ENCODE results near the gene ANKS4B.
"Not testable (repeated sequence)": the region's sequence is repeated elsewhere in the genome, so short reads cannot be mapped to it uniquely, and the experiment has no call there.

Gene ANKS4B

DNA sequence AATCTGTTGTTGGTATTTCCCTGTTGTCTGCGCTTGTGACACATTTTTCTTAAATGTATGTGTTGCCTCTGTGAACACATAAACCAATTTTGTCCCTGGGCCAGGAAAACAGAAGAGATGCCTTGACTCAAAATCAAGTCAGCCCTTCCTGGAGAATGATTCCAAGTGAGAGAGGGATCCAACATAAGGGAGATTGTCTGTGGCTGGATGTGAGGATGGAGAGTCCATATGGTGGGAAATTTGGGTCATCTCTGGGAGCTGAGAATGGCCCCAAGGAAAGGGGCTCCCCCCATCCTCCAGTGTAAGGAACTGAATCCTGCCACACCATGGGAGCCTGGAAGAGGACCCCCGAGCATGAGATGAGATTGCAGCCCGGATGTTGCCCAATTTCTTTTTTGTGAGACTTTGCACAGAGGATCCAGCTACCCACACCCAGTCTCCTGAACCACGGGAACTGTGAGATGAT is 31.1 kb downstream of the ANKS4B start:
- DNase-seq, result no peak

DNA sequence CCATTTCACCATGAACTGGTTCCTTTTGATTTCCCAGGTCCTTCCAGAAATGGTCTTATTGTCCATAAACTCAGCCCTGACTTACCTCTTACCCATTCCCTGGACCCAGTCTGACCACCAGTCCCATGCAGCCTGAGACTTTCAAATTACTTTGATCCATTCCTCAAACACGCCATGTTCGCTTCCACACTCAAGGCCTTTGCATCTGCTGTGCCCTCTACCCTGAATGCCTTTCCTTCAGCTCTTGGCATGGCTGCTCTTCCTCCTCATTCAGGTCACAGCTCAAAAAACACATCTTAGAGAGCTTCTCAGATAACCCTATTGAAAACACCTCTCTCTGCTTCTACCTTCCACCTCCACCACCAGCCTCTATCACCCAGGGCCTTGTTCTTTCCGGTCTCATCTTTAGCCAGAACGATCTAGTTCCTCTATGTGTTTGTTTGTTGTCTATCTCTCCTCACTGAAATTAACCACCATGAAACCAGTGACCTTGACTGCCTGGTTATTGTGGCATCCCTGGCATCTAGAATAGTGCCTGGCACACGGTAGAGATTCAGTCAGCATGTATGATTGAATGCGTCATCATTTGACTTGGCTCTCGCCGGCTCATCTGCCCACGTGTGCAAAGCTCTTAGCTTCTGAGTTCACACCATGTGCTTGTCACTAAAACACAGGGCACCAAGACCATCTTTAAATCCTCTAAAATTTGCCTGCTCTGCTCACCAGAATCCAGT is 31.8 kb downstream of the ANKS4B start:
- no peak for DNase-seq

DNA sequence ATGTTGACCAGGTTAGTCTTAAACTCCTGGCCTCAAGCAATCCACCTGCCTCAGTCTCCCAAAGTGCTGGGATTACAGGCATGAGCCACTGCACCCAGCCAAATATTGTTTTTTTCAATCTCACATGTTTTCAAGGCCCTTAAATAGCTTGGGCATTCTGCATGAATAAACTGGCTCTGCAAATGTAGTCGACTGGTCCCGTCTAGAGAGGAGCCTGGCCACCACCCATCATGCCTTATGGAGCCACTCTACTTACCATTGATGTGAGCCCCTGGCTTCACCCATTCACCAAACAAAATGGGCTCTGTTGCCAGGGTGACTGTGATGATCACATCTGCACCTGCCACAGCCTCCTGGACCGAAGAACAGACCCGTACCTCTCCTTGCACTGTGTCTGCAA is 33.8 kb downstream of the ANKS4B start:
- no peak for DNase-seq

DNA sequence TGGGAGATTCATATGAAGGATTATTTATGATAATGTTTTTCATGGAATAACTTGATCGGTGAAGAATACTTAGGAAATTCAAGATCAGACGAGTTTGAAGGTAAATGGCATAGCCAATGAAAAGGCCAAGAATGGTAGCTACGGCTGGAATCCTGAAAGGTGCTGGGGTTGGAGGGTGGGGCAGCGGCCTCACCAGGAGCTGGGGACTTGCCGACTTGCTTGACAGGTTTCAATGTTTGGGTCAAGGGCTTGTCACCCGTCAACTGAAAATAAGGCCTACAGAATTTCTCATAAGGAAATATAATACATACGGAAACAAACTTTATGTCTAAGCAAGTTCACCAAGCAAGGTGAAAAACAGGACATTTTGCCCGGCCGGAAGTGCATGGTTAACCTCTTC is 34.7 kb downstream of the ANKS4B start:
- no peak for DNase-seq

DNA sequence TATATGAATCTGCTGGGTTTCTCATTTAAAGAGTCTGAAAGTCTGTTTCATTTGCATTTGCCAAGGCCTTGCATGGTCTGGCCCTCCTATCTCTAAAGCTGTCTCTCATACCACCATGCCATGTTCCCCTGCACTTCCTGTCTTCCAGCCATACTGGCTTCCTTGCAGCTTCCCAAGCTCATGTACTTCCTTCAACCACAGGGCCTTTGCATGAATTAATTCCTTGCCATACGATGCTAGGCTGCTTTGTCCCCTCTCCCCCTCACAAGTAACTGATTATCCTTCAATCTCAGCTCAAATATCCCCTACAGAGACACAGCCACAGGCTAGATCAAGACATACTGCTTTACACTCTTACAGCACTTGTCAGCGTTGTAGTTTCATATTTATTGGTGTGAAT is 38.8 kb downstream of the ANKS4B start:
- DNase-seq, result no peak

DNA sequence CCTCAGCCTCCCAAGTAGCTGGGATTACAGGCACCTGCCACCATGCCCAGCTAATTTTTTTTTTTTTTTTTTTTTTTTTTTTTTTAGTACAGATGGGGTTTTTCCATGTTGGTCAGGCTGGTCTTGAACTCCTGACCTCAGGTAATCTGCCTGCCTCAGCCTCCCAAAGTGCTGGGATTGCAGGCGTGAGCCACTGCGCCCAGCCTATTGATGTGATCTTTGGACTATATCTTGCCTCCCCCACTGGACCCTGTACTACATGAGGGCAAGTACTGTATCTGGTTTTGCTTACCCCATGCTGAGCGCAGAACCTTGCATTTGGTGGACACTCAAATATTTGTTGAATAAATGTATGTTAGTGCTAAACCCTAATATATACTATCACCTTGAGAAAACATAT is 39.3 kb downstream of the ANKS4B start:
- not testable (repeated sequence) for DNase-seq

DNA sequence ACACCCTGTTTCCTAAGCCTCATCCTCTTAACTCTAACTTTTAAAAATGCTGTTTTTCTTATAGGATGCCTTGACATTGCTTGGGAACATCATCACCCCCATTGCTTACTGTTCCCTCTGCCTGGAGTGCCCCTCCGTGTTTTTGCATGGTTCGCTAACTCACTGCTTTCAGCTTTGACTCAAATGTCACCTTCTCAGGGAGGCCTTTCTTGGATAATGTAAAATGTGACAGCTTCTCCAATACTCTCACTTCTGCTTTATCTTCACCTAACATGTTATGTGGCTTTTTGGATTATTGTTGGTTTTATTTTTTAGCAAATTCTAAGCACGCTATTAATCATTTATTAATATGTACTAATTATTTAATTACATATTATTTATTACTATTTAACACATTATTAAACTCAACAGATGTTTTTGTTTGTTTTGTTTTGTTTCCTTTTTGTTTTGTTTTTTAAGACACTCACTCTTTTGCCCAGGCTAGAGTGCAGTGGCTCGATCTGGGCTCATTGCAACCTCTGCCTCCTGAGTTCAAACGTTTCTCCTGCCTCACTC is 40.8 kb downstream of the ANKS4B start:
- DNase-seq, result no peak

DNA sequence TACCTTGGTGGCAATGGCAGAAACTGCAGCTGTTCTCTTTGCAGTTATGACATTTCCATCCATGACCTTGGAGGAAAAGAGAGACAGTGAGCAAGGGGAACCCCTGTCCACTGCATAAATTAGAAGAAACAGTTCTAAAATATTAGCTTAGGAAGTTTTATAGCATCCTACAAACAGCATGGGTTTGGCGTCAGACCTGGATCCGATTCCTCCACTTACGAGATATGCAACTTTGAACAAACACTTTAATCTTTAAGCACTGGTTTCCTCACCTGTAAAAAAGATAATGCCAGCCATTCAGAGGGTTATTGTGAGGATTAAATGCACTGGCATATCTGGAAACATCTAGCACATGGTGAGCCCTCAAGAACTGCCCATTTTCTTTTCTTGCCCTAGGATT is 42.0 kb downstream of the ANKS4B start:
- DNase-seq, result no peak

DNA sequence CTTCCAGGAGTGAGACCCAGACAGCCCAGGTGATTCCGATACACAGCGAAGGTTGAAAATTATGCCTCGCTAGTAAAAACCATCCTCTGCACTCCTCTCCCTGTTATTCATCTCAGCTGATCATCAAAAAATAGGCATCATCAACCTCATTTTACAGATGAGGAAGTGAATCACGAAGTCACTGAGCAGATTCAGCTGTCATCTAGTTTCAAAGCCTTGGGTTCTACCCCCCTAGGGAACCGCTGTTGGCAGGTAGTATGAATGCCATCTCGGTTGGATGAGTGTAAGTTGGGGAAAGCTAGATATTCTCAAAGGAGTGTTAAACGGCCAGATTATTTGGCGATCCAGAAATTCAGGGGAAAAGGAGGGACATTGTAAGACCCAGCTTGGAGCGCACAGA is 42.6 kb downstream of the ANKS4B start:
- no peak for DNase-seq

DNA sequence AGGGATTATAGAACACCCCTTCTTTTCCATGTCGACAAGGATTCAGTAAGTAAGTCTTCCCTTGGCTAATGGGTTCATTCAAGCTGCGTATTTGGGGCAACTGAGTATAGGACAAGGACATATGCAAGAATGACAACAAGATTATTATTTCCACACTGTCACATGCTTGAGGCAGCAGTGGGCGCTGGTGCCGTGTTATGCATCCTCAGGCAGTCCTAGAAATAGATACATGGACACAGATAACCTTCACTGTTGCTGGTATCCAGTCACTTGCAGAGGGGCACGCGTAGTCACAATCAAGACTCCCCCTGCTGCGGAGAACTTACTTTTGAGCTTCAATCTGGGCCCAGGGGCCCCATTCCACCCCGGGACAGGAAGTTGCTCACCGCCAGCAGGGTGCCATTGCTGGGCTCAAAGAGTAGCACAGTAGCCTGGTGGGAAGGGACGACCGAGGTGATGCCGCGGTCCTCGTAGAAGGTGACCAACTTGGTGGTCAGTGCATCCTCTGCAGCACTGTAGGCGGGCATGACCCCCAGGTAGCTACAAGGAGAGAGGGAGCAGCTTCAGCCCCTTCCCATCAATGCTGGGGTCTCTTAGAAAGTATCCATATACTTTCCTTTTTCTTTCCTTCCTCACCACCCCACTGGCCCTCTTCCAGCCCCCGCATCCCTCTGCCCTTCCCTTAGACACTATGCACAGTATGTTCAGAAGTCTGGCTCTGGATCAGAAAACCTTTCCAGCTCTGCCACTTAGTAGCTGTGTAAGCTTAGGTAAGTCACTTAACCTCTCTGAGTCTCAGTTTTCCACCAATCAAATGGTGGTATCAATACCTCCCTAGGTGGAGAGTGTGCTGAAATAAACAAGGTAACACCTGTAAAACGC is 43.8 kb downstream of the ANKS4B start:
- no peak for DNase-seq

DNA sequence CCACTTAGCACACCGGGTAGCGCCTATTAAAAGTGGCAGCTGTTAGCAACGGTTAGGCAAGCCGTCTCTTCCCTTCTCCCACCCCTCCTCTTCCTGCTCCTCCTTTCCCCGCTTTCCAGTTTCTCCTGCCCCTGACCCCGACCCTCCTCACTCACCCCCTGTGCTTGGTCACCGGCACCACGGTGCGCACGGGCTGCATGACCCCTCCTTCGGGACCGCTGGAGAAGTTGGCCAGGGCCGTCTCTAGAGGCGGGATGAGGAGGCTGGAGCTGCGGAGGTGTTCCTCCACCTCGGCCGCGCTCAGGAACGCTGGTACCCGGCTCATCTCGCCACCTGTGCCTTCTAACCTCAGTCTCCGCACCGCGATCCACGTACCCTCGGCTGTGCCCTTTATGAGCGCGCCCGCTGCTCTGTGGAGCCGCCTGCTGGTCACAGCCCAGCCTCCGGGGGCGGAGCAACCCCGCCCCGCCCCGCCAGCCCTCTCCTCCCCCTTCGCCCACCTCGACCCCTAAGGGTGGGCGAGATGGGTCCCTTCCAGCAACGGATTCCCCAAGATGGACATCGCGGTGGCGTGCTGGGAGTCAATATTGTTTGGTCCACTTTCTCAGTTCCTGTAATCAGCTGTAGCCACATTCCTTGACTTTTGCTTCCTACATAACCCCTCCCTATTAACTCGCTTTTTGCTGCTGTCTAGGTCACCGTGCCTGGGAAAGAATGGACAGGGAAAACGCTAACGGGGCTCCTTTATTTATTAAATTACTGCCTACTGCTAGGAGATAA is 44.6 kb downstream of the ANKS4B start, which contains the start of gene CRYM:
Gene CRYM, minus strand, starts transcription at position 364 of the 780 bp plus-strand sequence. Its CDS starts 39 bp downstream, at position 325.
- DNase-seq, result peak; percentile 25

DNA sequence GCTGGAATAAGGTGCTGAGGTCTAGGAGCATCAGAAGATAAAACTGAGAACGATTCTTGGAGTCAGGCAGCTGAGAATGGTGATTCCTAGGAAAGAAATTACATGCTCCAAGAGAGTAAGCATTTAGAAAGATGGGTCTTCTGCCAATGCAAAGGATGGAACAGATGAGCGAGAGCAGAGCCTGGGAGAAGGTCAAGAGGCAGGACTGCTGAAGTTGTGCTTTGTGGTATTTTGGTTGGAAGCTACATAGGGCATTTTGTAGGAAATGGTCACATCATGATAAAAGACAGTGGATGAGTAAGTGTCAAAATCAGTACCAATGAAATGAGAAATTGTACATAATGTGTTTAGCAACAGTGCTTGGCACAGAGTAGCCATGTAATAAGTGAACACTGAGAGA is 46.0 kb downstream of the ANKS4B start:
- no peak for DNase-seq

DNA sequence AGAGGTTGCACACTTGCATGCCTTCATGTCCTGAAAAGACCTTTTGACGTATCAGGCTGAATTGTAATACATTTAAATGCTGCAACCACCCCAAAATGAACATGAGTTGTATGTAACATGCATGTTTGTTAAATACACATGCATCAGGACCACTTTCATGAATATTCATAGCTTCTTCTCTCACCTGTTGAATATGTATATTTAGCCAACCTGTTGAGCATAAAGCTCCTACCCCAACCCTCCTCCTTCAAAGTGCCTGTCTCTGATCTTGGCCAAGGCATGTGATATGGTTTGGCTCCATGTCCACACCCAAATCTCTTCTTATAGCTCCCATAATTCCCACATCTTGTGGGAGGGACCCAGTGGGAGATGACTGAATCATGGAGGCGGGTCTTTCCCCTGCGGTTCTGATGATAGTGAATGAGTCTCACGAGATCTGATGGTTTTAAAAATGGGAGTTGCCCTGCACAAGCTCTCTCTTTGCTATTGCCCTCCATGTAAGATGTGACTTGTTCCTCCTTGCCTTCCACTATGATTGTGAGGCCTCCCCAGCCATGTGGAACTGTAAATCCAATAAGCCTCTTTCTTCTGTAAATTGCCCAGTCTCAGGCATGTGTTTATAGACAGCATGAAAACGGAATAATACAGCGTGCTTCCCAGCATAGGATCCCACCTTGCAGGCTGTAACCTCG is 48.3 kb downstream of the ANKS4B start:
- DNase-seq, result no peak

DNA sequence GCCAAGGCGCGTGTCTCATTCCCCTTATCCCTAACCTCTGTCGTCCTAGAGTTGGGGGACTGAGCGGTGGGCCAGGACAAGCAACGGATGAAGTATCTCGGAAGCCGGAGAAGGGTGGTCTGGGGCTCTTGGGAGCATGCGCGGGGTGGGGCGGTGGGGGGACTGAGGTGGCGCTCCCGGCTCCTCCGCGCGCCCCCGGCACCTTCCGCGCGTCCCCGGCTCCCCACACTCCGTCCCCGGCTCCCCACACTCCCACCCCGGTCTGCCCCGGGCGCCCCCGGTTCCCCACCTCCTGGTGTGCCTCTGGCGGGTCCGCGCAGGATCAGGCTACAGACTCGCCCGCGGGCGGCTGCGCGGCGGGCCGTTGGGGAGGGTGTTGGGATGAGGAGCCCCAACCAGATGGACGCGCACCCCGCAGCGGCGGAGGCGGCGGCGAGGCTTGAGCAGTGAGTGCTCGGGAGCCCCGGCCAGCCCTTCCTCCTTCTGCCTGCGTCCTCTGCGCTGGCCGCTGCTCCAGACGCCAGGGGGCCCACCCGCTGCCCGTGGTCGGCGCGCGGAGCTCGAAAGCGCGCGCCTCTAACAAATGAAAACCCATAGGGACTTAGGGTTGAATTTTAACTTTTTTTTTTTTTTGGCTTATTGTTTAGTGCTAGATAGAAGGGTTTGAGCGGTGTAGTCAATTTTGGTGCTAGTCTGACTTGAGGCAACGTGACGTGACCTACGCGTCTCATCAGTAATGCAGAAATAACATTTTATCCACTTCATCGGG is 50.2 kb downstream of the ANKS4B start:
- DNase-seq, result peak; percentile 35

DNA sequence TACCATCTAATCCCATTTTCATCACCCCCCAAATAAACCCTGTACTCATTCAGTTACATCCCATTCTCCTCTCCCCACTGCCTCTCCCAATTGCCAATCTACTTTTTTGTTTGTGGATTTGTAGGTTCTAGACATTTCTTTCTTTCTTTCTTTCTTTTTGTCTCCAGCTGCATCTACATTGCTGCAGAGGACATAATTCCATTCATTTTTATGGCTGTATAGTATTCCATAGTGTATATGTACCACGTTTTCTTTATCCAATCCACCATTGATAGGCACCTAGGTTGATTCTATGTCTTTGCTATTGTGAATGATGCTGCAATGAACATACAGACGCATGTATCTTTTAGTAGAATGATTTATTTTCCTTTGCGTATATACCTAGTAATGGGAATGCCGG is 50.9 kb downstream of the ANKS4B start:
- DNase-seq, result no peak

DNA sequence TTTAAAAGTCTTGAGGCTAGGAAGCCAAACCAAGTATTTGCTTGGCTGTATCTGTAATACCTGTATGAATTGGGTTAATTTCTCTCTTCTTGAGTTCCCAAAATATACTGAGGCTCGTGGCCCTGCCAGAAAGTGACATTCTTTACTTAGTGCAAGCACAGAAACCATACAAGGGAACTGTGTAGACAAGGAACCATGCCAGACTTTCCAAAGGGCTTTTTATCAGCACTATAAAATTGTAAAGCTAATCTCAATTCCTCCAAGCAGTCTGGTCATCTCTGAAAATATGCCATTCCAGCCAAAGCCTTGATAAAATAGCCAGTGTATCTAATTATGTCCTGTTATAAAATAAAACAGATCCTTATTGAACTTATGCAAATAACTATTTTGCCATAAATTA is 51.8 kb downstream of the ANKS4B start:
- no peak for DNase-seq

DNA sequence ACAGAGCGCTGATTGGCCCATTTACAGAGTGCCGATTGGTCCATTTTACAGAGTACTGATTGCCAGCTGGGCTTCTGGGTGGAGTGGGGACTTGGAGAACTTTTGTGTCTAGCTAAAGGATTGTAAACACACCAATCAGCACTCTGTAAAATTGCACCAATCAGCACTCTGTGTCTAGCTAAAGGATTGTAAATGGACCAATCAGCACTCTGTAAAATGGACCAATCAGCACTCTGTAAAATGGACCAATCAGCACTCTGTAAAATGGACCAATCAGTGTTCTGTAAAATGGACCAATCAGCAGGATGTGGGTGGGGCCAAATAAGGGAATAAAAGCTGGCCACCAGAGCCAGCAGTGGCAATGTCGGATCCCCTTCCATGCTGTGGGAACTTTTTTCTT is 56.3 kb downstream of the ANKS4B start:
- DNase-seq, result not testable (repeated sequence)

DNA sequence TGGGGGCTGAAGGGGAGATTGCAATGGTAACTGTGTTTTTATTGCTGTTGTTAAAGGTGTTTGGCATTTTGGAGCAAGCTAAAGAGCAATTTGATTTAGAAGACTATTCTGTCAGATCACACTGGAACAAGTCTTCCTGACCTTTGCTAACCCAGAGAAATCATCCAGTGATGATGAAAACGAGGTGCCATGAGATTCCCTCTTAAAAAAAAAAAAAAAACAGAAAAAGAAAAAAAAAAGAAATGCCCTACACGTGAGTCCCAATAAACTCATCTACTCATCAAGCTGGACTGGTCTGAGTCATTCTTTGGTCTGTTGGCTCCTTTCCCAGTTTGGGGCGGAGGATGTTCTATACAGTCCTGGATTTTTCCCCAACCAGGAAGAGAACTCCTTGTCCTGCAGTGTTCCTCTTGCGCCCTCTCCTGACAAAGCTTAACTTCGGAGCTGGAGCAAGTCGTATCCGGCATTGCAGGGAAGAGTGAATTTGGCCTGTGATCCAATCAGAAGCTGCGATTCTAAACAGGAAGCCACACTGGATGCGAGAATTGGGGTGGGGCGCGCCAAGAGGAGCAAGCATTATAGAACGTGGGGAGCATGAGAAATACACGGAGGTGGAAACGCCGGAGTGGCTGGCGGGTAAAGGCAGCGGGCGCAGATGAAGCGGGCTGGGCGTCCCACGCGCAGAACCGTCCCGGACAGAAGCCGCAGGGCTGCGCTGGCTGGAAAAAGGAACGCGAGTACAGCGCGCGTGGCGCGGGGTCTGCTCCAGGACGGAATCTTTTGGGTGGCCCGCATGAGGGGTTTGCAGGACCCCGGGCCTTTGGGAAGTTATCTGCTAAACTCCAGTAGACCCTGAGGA is 67.0 kb downstream of the ANKS4B start:
- DNase-seq, result peak; percentile 89

DNA sequence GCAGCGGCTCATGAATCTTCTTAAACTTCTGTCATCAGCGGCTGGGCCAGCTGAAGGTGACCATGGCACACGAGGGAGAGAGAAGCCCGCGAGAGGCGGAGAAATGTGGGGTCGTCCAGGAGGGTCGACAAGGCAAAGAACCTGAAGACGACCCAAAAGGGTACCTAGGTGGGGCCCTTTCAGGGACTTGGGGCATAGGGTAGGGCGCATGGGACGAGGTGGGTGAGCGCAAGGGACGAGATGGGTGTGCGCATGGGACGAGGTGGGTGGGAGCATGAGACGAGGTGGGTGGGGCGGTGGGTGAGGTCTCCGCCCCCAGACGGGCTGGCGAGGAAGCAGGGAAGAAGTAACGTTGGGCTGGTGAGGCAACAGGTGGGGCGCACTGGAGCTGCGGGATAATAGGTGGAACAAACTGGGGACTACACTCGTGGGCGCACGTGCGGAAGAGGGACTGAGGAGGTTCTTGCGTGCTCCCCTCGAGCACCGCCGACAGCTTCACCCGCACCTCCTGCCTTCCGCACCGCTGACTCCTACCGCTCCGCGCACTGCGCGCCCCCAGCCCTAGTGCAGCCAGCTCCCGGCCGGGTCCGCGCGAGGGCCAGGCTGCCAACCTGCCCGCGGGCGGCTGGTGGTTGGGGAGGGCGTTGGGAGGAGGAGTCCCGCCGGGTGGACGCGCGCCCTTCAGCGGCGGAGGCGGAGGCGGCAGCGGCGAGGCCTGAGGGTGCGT is 67.8 kb downstream of the ANKS4B start:
- peak; percentile 49 for DNase-seq

DNA sequence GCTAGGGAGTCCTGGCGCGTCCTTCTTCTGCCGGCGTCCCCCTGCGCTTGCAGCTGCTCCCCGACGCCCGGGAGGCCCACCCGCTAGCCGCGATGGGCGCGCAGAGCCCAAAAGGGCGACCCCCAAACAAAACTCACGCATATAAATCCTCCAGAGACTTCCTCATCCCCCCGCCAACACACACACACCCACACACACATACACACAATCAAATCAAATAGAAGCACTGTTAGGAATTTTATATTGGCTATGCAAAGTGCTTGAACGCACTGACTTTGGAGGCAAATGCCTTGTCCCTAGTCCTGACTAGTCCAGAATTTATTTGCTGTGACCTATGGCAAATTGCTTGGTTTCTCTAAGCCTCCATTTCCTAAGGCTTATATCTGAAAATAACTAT is 68.4 kb downstream of the ANKS4B start:
- peak; percentile 37 for DNase-seq

Data from NCI-H1092 treated with DMSO at 0.1 percent for 48 hours (cell line).